Dedifferentiated amniotic fluid mesenchymal stem cell (primary cell): Measurements from ENCODE around the gene WNT8A.

ENCODE experiments used
- DNase-seq: peaks from one replicate; pipeline ENCODE4 v3.0.0-alpha.2; 2016; ENCODE audit errors: extremely low spot score

WNT8A gene

GRCh38 chr5:138140268-138140667 is 56.4 kb downstream of the WNT8A start:
- DNase-seq, result no peak
